SK-N-SH treated with all-trans-retinoic acid at 6 μM for 48 hours (cell line): ENCODE results near the gene MZB1.

Experiments
- PPARA ChIP-seq: fragments of 250-450 bp; sonication (Bioruptor Pico); IDR thresholded peaks from 2 replicates; pipeline ENCODE4 v1.5.0; 2020; ENCODE audit warnings: mild to moderate bottlenecking, borderline replicate concordance
- RARB ChIP-seq: fragments of 250-450 bp; sonication (Bioruptor Pico); IDR thresholded peaks from 2 replicates; pipeline ENCODE4 v1.8.0; 2021; ENCODE audit warnings: mild to moderate bottlenecking, moderate library complexity
- ZFP3 ChIP-seq: fragments of 250-450 bp; sonication (Bioruptor Pico); IDR thresholded peaks from 2 replicates; pipeline ENCODE4 v1.5.0; 2020; ENCODE audit warnings: mild to moderate bottlenecking, moderate library complexity
- ZNF565 ChIP-seq: fragments of 450-650 bp; formaldehyde crosslinking; conservative IDR thresholded peaks from 2 replicates; pipeline ENCODE4 v1.5.0; 2020; ENCODE audit warnings: low read depth, mild to moderate bottlenecking, moderate library complexity
- ZNF70 ChIP-seq: fragments of 450-650 bp; formaldehyde crosslinking; IDR thresholded peaks from 2 replicates; pipeline ENCODE4 v1.5.0; 2020; ENCODE audit warnings: mild to moderate bottlenecking, moderate library complexity
- TF ChIP-seq, protein P1 (sequence below): fragments of 250-450 bp; sonication (Bioruptor Pico); IDR thresholded peaks from 2 replicates; pipeline ENCODE4 v1.8.0; 2020; ENCODE audit warnings: mild to moderate bottlenecking, moderate library complexity, borderline replicate concordance

DNA sequence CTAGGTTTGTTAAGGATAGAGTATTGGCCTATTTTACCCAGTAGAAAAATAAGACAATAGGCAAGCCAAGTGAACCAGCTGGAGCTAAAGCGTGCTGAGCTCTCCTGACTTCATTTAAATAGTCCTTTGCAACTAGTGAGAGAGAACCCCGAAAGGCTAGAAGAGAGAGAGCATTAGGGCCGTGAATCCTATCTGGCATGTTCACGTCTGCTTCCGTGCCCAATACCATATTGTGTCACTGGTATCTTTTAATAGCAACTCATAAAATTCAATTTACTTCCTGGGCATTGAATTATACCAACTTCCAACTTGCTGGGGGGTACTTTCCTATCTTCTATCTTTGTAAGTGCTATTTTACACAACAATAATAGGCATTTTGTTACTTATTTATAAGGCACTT, 35.8 kb upstream of the MZB1 start:
- TF ChIP-seq RARB, result no peak
- no peak for TF ChIP-seq PPARA (CRISPR knock-in tag)
- TF ChIP-seq, protein P1, sequence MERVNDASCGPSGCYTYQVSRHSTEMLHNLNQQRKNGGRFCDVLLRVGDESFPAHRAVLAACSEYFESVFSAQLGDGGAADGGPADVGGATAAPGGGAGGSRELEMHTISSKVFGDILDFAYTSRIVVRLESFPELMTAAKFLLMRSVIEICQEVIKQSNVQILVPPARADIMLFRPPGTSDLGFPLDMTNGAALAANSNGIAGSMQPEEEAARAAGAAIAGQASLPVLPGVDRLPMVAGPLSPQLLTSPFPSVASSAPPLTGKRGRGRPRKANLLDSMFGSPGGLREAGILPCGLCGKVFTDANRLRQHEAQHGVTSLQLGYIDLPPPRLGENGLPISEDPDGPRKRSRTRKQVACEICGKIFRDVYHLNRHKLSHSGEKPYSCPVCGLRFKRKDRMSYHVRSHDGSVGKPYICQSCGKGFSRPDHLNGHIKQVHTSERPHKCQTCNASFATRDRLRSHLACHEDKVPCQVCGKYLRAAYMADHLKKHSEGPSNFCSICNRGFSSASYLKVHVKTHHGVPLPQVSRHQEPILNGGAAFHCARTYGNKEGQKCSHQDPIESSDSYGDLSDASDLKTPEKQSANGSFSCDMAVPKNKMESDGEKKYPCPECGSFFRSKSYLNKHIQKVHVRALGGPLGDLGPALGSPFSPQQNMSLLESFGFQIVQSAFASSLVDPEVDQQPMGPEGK, result no peak
- no peak for TF ChIP-seq ZNF70 (CRISPR knock-in tag)
- no peak for TF ChIP-seq ZFP3 (CRISPR knock-in tag)
- no peak for TF ChIP-seq ZNF565
